ENCODE results near the gene FGF14.

Gene FGF14

GRCh38 chr13:101774393-101774792 is 627.5 kb downstream of the FGF14 start:
- no peak for DNase-seq (ENCODE audit: low read depth)
- no peak for TF ChIP-seq CTCF (IDR thresholded peaks at IDR 0.05; ENCODE audit: low read depth, low read length, missing control alignments)
- in situ Hi-C loops (cut with HindIII; ENCODE audit: low sequenced_read_pairs): loop anchor here (10.0 to 25.0 kb wide), 2 partner anchors 60 to 637 kb away; no protein-coding TSS in a partner anchor
- no peak overlapping the region for H3K4me3 ChIP-seq (ENCODE audit: low read depth, low read length)

- in situ Hi-C loops (cut with HindIII; ENCODE audit: low sequenced_read_pairs): loop anchor here (10.0 to 25.0 kb wide), 2 partner anchors 62 to 636 kb away; no protein-coding TSS in a partner anchor
- no peak for DNase-seq (ENCODE audit: low read depth)
These were observed 628.8 kb downstream of the FGF14 start for GRCh38 chr13:101773062-101773461.

GRCh38 chr13:101767131-101767530 is 634.7 kb downstream of the FGF14 start:
- no peak for TF ChIP-seq CTCF (IDR thresholded peaks at IDR 0.05; ENCODE audit: low read depth, low read length, missing control alignments)
- in situ Hi-C loops (cut with HindIII; ENCODE audit: low sequenced_read_pairs): loop anchor here (25.0 kb wide), 1 partner anchor 630 kb away; no protein-coding TSS in a partner anchor

More at GRCh38 chr13:101773062-101773461, 628.8 kb downstream of the FGF14 start:
- no peak overlapping the region for H3K4me3 ChIP-seq (ENCODE audit: low read depth, low read length)
- no peak for TF ChIP-seq CTCF (IDR thresholded peaks at IDR 0.05; ENCODE audit: low read depth, low read length, missing control alignments)

GRCh38 chr13:101763191-101763590 is 638.7 kb downstream of the FGF14 start:
- no peak overlapping the region for H3K4me3 ChIP-seq (ENCODE audit: low read depth, low read length)
- DNase-seq (ENCODE audit: low read depth): no peak
- TF ChIP-seq CTCF (IDR thresholded peaks at IDR 0.05; ENCODE audit: low read depth, low read length, missing control alignments): no peak
- in situ Hi-C loops (cut with HindIII; ENCODE audit: low sequenced_read_pairs): loop anchor here (25.0 kb wide), 1 partner anchor 626 kb away; no protein-coding TSS in a partner anchor

More at GRCh38 chr13:101767131-101767530, 634.7 kb downstream of the FGF14 start:
- no peak overlapping the region for H3K4me3 ChIP-seq (ENCODE audit: low read depth, low read length)
- no peak for DNase-seq (ENCODE audit: low read depth)

GRCh38 chr13:101757446-101758039 is 644.3 kb downstream of the FGF14 start:
- in situ Hi-C loops (cut with HindIII; ENCODE audit: low sequenced_read_pairs): loop anchor here (25.0 kb wide), 1 partner anchor 620 kb away; no protein-coding TSS in a partner anchor
- TF ChIP-seq CTCF (IDR thresholded peaks at IDR 0.05; ENCODE audit: low read depth, low read length, missing control alignments): peak; percentile 43
- H3K4me3 ChIP-seq (ENCODE audit: low read depth, low read length): no peak overlapping the region
- peak; percentile 43 for DNase-seq (ENCODE audit: low read depth)

- in situ Hi-C loops (cut with HindIII; ENCODE audit: low sequenced_read_pairs): loop anchor here (25.0 kb wide), 1 partner anchor 618 kb away; no protein-coding TSS in a partner anchor
- DNase-seq (ENCODE audit: low read depth): no peak
- H3K4me3 ChIP-seq (ENCODE audit: low read depth, low read length): no peak overlapping the region
- TF ChIP-seq CTCF (IDR thresholded peaks at IDR 0.05; ENCODE audit: low read depth, low read length, missing control alignments): no peak
These were observed 646.5 kb downstream of the FGF14 start for GRCh38 chr13:101755228-101755887.

Data from astrocyte of the cerebellum (primary cell).